GM19043 (cell line): ENCODE data around the gene KDM5C.

Experiments
- ATAC-seq: cut with Tn5 transposase; IDR thresholded peaks from one replicate; pipeline ENCODE4 v1.9.1; 2021; ENCODE audit warnings: low read depth; ENCODE audit not compliant: unreplicated experiment

Gene KDM5C

GRCh38 chrX:53224860-53225797 is at the start of gene KDM5C:
Gene KDM5C, minus strand, starts transcription at chrX:53225207. Its CDS starts 318 bp downstream, at chrX:53224889.
- peak; percentile 49 for ATAC-seq

- no peak for ATAC-seq
These were observed 47.9 kb upstream of the KDM5C start for GRCh38 chrX:53272808-53273337.

DNA sequence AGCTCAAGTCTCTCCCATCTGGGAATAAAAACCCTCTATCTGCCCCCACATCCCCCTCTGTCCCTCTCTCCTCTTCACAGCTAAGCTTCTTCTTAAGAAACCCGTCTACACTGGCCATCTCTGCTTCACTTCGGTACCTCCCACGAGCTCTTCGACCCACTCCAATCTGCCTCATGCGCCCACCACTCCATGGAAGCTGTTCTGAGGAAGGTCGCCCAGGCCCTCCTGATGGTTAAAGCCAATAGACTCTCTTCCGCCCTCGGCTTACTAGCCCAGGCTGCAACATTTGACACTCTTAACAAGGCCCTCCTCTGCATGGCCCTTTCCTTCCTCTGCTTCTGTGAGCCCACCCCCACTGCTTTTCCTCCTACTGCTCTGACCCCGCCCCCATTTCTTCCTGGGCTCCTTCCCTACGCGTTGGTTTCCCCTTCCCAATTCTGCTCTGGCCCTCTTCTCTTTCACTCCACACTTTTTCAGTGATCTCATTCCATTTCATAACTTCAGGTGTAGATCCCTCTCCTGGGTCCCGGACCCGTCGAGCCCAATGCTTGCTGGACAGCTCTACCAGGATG is 44.6 kb upstream of the KDM5C start:
- ATAC-seq: no peak

GRCh38 chrX:53268173-53268572 is 43.2 kb upstream of the KDM5C start:
- ATAC-seq: no peak

GRCh38 chrX:53266914-53267313 is 41.9 kb upstream of the KDM5C start:
- no peak for ATAC-seq

GRCh38 chrX:53265771-53266574 is 41.0 kb upstream of the KDM5C start:
- no peak for ATAC-seq

DNA sequence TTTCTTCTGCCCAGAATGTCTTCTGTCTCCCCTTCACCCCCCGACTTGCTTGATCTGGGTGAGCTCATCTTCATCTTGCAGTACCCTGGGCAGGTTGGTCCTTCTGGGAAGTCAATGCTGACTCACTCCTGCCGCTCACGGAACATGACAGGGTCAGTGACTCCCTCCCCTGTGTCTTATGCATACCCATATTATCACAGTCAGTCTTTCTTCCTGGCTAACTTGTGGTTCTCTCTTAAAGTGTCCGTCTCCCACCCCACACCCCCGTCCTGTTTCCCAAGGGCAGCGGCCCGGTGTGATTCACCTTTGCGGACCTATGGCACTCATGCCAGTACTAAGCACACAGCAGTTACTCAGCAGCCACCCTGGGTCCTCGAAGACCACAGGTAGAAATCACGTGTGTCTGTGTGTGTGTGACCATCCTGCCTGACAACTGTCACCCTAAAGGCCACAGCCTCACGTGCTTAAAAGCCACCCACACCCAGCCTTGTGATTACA is 38.6 kb upstream of the KDM5C start:
- ATAC-seq: no peak

- no peak for ATAC-seq
These were observed 37.9 kb upstream of the KDM5C start for GRCh38 chrX:53262918-53263394.

DNA sequence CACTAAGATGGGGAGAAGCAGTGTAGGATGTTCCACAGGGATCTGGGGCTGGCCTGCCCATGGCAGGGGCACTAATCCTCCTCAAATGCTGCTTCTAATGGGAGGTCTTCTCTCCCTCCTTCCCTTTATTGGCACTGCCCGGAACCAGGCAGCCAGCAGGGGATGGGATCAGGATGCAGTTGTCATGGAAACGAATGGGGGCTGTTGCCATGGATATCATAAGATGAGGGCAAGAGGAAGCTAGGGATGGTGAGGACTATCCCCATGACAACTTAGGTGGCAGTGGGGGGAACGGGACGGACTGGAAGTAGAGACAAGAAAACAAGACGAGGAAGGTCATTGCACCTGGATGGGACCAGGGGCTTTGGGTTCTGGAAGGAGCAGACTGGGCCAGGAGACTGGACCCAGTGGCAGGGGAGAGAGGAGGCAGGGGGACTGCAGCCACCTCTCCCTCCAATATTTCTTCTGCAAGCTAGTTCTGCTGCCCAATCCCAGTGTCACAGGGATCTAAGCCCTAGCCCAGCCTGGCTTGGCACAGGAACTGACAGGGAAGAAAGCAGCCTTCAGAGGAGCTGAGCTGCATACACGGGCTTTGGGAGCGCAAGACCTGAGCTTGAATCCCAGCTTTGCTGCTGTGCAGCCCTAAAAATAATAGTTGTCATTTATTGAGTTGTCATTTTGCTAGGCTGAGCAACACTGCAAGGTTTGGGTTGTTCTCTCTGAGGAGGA is 37.3 kb upstream of the KDM5C start:
- ATAC-seq: no peak

- ATAC-seq: no peak
These were observed 36.5 kb upstream of the KDM5C start for GRCh38 chrX:53261355-53261972.

- no peak for ATAC-seq
These were observed 35.8 kb upstream of the KDM5C start for GRCh38 chrX:53260836-53261235.

DNA sequence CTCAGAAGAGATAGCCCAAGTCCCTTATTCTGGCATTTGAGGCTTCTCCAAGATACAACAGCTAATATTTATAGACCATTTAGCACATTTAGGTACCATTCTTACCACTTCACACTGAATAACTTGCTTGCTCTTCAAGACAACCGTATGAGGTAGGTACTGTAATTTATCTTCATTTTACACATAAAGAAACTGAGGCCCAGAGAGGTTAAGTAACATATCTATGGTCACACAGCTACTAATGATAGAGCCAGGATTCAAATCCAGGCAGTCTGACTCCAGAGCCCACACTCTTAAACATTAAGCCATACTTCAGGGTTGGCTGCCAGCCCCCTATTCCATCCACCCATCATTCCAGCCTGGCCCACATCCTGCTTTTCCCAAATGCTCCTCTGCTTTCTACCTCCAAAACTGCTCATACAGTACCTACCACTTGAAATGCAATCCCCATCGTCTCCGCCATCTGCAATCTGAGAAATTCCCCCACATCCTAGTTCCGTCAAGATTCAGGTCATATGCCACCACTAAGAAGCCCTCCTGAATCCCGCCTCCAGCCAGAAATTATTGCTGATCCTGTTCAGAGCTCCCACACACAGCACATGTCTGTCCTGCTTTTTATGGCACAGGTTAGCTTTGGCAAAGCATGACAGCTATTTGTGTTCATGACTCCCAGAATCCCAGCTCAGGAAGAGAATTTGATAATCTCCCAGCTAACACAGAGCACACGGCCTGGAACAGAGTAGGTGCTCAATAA is 32.8 kb upstream of the KDM5C start:
- ATAC-seq: no peak

GRCh38 chrX:53257166-53257565 is 32.2 kb upstream of the KDM5C start:
- ATAC-seq: no peak

DNA sequence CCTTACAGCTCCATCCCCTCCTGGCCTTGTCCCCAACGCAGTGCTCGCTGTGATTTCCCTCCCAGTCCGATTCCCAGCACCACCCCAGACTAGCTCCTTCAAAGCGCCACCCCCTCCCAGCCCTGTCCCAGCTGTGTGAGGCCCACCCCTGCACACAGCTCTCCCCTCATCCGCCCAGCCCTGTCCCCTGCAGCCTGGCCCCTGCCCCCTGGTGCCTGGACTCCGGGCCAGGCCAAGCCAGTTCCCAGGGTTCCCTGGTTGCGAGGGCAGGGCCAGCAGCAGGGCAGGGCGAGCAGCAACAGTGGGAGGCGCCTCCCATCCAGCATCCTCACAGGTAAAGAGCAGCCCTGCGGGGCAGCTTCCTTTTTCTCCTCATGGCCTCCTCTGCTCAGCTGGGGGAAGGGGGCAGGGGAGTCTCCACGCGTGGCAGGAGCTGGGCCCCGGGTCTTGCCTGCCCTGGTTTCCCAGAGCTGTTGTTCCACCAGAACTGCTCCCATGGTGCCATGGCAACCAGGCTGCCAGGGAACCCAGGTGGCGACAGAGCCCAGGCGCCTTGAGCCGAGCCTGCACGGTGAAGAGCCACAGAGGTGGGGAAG is 31.5 kb upstream of the KDM5C start:
- no peak for ATAC-seq

GRCh38 chrX:53255738-53256191 is 30.8 kb upstream of the KDM5C start:
- no peak for ATAC-seq

- ATAC-seq: no peak
These were observed 29.8 kb upstream of the KDM5C start for GRCh38 chrX:53254570-53255461.

DNA sequence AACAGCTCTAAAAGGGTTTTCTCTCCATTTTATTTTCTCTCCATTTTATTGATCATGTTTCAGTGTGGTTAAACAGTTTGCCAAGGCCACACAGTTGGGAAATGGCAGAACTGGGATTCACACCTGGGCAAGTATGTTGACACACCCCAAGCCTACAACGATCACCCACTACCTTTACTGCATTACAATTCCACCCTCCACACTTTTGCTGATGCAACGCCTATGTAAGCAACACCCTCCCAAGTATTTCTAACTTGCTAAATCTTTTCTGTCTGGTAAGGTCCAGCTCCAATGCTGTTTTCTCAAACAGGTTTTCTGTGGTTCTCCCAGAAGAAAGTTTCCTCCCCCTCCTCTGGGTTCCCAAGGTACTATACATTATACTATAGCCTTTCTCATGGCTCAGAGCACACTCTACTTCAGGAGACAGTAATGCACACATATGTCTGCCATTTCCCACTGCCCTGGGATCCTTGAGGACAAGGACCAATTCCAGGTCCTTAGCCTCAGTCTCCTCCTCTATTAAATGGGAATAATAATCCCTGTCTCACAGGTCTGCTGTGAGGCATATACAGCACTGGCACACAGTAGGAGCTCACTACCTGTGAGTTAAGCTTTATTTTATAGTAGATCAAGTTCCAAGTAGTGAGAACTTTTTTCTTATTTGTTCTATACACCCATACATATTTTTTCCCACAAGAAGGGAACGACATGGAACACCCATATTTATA is 28.4 kb upstream of the KDM5C start:
- ATAC-seq: no peak
